GM10847 (cell line): ENCODE results near the gene PRRT4.

Experiments
- POLR2A ChIP-seq: IDR thresholded peaks from 2 replicates; pipeline ENCODE4 v1.6.1; 2011; ENCODE audit not compliant: insufficient read length; ENCODE audit errors: extremely low read depth

The PRRT4 gene

DNA sequence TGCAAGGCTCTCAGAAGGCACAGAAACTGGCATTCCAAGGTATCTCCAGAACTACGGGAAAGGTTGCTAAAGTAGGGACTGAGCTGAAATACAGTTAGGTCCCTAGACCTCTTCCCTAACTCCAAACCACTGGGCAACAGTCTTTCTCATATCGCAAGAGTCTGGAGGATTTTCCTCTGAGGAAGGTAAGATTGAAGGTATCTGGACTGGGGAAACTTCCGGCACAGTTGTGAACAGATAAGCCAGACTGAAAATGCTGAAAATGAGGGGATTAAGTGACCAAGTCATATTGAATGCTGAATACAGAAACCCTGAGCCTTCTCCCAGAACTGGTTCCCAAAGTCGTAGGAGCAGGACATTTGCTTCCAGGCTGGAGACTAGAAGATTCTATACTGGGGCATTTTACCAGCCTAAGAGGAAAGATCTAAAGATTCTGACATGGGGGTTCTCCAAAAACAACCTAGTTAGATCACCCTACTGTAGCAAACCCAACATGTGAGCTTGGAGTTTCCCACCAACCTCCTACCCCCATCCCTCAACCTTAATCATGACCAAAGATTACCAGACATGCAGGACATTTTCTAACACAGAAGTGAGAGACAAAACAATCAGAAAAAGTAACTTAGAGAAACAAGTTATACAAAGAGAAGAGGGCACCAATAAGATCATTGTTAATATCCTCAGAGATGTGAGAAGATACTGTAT is 2.8 kb upstream of the PRRT4 start:
- TF ChIP-seq POLR2A = no peak

DNA sequence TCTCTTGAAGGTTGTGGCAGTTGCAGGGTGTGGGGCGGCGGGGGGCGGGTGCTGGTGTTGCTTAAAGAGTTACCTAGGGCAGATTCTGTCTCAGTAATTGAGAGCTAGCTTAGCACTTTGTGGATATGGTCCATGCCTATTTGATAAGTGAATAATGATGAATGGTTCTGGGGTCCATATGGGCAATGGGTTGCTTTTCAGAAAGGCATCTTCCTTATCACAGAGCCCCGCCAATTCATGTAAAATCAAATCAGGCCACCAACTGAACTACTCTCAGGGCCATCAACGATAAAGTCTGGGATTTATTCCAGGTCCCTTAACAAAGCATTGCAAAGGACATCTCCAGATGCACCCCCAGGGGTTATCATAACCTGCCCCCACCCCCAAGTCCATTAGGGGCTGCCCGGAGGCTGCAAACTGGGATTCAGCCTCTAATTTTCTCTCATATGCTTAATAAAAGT is 1.8 kb upstream of the PRRT4 start:
- TF ChIP-seq POLR2A = no peak

DNA sequence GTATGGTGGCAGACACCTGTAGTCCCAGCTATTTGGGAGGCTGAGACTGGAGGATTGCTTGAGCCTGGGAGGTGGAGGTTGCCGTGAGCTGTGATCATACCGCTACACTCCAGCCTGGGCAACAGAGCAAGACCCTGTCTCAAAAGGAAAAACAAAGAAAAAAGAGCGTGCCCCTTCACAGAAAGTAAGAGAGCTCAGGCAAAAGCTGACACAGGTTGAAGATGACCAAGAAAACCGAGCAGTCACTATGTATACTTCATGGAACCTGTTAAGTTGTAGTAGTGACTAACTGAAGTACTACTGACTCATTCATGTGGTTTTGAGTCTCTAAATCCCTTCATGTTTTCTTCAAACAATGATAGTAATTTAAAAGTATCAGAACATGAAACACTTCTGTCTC is 1.2 kb upstream of the PRRT4 start:
- no peak for TF ChIP-seq POLR2A

DNA sequence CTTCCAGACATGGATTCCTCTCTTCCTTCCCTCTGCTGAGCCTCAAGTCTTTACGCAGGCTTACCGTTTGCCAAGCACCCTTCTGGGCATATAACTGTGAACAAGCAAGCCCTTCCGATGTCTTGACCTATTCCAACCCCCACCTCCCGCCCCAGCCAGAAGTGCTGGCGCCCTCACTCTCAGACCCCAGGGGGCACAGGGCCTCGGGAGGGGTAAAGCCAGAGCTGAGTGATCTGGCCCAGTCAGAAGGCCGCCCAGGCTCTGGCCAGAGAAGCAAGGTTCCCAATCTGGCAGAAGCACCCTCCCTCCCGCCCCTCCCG is 1.2 kb downstream of the PRRT4 start:
- no peak for TF ChIP-seq POLR2A

DNA sequence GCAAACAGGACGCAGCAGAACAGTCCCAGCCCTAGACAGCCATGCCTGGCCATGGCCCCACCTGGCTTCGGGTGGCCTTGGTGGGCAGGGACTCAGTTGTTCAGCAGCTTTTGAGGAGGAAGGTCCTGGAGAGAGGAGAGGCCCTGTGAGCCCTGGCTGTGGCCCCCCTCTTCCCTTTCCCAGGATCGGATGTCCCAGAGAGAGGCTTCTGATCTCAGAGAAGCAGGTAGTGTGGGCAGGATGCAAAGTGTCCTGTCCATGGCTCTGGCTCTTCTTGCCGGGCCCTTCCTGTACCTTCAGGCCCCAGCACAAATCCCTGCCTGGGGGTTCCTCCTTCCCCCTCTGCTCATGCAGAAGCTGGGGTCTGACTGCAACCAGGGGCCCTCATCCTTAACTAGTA is 1.6 kb downstream of the PRRT4 start:
- no peak for TF ChIP-seq POLR2A

DNA sequence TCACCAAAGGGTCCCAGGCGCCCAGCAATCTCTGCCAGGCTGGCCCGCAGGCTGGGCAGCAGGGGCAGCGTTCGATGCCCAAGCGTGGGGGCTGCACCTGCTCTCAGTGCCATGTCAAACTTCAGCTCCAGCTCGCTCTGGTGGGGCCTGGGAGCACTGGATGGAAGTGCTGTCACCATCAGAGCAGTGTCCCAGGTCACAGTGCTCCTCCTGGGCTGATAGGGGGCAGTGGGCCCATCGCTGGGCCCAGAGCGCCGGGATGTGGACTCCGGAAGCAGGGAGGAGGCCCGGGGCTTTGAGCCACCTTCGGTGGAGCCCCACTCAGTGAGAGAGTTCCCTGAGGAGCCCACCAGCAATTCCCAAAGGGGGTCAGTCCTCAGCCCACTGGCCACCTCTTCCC is 2.2 kb downstream of the PRRT4 start:
- no peak for TF ChIP-seq POLR2A

DNA sequence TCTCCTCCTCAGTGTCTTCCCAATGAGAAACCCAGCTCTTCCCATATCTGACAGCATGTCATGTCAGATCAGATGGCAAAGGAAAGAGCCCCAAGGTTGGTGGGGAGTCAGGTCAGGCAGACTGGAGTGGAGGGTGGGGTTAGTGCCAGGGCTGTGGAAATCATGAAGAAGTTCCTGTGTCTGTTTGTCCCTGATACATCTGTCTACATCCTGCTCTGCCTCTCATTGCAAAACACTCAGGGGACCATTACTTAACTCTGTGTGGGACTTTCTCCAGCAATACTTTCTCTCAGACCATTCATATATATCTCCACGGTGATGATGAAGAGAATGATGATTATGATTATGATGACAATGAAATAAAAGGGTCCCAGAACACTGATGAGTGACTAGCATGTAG is 3.3 kb downstream of the PRRT4 start:
- no peak for TF ChIP-seq POLR2A

DNA sequence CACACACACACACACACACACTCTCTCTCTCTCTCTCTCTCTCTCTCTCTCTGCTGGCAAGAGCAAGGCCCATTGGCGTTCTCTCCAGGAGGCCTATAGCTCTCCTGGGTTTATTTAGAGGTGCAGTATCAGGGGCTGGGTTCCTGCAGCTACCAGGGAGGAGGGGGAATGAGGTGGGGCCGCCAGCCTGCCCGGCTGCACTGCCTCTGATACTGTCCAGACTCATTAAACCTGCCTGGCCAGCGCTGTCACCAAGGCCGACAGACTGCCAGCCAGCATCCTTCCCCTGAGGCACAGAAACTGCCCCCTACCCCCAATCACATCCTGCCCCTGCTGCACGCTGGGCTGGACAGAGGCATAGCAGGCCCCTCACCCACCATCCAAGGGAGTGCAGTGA is 4.3 kb downstream of the PRRT4 start:
- no peak for TF ChIP-seq POLR2A

DNA sequence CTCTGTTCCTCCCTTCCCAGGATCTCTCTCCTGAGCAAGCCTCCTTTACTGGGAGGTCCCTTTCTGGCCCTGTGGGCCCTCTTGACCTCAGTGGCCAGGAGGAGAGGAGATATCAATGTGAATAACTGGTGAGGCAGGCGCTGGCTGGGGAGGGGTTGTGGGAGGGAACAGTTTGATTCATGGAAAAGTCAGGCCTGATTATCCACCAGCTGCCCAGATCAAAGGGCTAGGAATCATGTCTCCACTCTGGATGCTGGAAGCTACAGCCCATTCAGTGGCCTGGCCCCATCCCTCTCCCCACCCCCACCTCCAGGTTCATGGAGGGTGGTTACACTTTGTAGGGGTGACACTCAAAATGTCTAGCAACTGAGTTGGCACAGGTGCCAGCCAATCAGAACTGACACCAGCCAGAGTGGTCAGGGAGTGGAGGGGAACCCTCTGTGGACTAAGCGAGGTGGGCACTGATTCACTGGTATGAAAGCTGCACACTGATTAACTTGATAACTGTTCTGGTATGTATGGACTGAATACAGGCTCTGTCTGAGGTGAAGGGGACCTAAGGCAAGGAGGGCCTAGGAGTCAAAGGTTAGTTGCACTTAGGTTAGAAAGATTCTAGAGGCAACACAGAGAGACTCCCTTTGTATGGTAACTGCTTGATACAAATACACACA is 4.8 kb downstream of the PRRT4 start:
- no peak for TF ChIP-seq POLR2A

DNA sequence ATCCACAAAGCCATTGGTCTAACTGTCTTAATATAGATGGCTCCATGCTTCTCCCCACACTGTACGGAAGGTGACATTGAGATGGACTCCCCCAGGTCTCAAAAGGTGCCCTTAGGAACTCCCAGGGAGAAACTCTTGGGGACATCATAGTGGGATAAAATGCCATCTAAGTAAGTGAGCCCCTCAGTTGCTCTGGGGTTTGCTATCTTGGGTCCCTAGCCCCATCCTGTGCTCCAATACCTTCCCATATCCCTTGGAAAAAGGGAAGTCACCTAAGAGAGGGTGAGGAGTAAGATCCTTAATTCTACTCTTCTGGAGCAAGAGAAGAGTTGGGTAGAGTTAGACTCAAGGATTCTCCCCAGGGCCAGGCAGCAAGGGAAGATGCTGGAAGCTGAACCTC is 7.9 kb downstream of the PRRT4 start:
- TF ChIP-seq POLR2A = no peak

DNA sequence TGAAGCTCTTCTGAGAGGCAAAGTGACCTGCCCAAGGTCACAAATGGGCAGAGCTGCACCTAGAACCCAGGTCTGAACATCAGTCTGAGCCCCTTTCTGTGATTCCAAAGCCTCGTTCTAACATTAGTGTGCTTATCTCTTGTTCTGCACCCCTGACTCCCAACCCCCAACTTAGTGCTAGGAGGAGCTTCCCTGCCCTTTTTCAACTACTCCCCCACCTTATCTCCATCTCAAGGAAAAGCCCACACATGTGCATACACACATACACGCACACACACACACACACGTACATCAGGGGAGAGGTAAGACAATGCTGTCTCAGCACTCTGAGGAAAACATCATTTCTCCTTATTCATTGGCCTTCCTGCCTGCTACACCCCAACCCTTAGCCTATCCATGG is 8.3 kb downstream of the PRRT4 start:
- TF ChIP-seq POLR2A = no peak

DNA sequence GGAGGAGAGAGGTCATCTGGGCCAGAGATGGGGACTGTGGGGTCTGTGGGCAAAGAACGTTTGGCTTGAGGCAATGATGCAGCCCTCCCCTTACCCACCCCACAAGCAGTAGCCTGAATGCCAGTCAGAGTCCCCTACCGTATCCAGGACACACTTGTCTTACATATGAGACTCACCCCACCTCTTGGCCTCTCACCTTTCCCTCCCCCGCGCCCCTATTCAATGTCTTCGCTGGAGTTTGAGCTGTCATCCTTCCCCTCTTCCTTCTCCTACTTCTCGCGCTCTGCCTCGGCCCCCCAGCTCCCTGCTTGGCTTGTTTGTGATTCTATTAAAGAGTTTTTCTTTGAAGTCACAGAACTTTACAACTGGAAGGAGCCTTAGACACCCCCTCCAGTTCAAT is 8.9 kb downstream of the PRRT4 start:
- TF ChIP-seq POLR2A = no peak

DNA sequence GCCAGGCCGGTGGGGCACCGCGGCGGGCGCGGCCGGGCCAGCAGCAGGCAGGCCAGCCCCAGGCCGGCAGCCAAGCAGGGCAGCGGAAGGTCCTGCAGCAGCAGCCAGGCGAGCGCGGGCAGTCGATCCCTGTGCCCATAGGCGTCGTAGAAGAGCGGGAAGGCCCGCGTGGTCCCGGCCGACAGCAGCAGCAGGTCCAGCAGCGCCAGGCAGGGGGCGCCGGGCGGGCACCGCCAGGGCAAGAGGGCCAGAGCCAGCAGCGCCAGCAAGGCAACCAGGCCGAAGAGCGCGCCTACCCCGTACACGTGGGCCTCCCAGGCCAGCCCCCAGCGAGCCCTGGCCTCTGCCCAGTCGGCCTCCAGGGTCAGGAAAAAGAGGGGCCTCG is 9.3 kb downstream of the PRRT4 start:
- TF ChIP-seq POLR2A = no peak

DNA sequence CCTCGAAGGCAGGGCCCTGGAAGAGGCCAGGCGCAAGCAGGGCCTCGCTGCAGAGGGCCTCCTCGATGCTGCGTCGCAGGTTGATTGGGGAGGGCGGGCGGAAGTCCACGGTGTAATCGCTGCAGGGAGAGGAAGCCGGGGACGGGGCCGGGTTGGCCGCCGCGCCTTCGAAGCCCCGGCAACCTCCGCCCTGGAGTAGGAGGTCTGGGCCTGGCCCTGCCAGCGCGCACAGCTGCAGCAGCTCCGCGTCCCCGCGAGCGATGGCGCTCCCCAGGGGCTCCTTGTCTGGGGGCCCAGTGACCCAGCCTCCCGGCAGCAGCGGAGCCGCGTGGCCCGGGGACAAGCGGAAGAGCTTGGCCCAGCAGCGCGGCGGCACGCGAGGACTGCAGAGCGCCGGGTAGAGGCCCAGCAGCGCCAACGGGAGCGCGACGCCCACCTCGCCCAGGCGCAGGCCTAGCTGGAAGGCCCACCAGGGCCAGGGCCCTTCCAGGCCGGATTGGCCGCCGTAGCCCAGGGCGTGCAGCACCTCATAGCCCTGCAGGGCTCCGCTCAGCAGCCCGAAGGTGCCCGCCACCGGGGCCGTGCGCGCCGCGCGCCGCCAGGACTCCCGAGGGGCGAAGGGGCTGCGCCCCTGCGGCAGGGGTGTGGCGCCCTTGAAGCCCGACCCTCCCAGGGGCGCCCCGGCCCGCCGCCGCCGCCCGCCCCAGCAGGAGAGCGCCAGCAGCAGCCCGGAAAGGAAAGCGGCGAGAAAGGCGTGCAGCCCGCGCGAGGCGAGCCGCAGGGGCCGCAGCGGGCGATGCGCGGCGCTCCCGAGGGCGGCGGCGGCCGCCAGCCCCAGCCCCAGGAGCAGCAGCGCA is 10.0 kb downstream of the PRRT4 start:
- TF ChIP-seq POLR2A = no peak

DNA sequence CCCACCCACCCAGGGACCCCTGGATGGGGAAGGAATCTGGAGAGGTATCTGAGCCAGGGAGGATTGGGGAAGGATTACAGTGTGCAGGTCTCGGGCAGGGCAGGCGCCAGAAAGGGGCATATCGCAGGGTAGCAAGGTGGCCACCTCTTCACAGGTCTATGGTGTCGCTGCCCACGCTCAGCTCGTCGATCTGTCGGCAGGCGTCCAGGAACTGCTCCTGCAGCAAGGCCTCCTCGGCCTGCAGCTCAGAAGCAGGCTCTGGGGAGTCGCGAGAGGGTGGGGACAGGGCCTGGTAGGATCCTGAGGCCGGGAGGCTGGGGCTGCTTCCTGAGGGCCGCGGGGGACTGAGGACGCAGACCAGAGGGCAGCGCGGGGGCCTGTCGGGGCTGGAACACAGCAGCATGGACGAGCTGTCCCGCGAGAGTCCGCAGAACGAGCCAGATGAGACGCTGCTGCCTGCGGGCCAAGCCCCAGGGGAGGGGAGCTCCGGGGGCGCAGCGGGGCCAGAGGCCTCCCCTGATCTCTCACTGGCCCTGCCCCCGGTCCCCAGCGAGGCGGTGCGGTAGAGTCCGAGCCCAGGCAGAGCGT is 10.7 kb downstream of the PRRT4 start:
- TF ChIP-seq POLR2A = no peak

DNA sequence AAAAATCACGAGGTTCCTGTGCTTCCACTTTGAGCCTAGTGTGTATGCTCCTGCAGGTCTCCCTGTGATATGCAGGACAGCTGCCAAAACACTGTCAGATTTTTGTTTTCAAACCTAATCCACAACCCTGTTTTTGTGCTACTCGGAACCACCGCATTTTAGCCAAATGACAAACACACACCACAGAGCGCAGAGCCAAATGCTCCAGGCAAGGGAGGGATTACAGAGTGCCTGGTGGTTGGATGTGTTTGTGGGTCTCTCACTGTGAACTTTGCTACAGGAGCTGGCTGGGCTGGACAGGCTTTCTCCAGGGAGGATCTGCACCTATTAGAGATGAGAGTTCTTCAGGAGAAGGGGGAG is 12.0 kb downstream of the PRRT4 start:
- no peak for TF ChIP-seq POLR2A
